ENCODE results near the gene FAM20A.

DNA sequence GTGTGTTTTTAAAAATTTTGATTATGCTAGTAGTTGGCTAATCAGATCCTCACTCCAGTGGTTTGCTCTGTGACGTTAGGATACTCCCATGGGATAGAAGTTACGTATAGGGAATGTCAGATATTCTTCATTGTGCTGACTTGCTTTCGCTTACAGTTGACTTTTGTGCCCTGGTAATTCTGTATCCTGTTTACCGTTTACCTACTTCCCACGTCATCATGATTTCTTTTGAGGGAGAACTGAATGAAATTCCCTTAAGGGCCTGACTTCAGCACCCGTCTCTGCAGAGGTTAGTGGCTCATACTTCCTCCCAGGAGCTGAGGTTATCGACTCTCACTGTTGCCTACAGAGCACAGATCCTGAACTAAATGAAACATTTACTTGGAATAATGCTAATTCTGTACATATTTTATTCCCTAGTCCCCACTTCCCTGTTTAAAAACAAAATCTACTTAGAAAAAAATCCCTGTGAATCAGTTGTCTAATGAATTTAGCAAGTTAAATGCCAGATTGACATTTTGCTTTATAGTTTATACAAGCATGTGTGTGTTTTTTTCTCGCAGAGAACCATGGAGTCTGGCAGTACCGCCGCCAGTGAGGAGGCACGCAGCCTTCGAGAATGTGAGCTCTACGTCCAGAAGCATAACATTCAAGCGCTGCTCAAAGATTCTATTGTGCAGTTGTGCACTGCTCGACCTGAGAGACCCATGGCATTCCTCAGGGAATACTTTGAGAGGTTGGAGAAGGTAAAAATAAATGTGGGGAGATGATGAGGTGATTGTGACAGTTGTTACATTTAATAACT is 86.1 kb downstream of the FAM20A start:
- TF ChIP-seq POLR2AphosphoS5 (IDR thresholded peaks at IDR 0.05) (no peak), EZH2 (IDR thresholded peaks at IDR 0.05; ENCODE audit: borderline replicate concordance, insufficient read depth, low read length, poor library complexity, severe bottlenecking) (no peak), RAD21 (conservative IDR thresholded peaks at IDR 0.05) (no peak), EP300 (conservative IDR thresholded peaks at IDR 0.05; ENCODE audit: poor library complexity, severe bottlenecking) (no peak), MXI1 (conservative IDR thresholded peaks at IDR 0.05; ENCODE audit: poor library complexity, severe bottlenecking) (no peak)
- TF ChIP-seq, protein P1, sequence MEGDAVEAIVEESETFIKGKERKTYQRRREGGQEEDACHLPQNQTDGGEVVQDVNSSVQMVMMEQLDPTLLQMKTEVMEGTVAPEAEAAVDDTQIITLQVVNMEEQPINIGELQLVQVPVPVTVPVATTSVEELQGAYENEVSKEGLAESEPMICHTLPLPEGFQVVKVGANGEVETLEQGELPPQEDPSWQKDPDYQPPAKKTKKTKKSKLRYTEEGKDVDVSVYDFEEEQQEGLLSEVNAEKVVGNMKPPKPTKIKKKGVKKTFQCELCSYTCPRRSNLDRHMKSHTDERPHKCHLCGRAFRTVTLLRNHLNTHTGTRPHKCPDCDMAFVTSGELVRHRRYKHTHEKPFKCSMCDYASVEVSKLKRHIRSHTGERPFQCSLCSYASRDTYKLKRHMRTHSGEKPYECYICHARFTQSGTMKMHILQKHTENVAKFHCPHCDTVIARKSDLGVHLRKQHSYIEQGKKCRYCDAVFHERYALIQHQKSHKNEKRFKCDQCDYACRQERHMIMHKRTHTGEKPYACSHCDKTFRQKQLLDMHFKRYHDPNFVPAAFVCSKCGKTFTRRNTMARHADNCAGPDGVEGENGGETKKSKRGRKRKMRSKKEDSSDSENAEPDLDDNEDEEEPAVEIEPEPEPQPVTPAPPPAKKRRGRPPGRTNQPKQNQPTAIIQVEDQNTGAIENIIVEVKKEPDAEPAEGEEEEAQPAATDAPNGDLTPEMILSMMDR (IDR thresholded peaks at IDR 0.05; ENCODE audit: poor library complexity, severe bottlenecking), result no peak
- TF ChIP-seq, protein P2, sequence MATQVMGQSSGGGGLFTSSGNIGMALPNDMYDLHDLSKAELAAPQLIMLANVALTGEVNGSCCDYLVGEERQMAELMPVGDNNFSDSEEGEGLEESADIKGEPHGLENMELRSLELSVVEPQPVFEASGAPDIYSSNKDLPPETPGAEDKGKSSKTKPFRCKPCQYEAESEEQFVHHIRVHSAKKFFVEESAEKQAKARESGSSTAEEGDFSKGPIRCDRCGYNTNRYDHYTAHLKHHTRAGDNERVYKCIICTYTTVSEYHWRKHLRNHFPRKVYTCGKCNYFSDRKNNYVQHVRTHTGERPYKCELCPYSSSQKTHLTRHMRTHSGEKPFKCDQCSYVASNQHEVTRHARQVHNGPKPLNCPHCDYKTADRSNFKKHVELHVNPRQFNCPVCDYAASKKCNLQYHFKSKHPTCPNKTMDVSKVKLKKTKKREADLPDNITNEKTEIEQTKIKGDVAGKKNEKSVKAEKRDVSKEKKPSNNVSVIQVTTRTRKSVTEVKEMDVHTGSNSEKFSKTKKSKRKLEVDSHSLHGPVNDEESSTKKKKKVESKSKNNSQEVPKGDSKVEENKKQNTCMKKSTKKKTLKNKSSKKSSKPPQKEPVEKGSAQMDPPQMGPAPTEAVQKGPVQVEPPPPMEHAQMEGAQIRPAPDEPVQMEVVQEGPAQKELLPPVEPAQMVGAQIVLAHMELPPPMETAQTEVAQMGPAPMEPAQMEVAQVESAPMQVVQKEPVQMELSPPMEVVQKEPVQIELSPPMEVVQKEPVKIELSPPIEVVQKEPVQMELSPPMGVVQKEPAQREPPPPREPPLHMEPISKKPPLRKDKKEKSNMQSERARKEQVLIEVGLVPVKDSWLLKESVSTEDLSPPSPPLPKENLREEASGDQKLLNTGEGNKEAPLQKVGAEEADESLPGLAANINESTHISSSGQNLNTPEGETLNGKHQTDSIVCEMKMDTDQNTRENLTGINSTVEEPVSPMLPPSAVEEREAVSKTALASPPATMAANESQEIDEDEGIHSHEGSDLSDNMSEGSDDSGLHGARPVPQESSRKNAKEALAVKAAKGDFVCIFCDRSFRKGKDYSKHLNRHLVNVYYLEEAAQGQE (IDR thresholded peaks at IDR 0.05; ENCODE audit: borderline replicate concordance), result no peak

Measured in neural cell (in vitro differentiated cells).